Stimulated activated CD8-positive, alpha-beta memory T cell treated with anti-CD3 and anti-CD28 coated beads, Interleukin-12 subunit alpha, Interleukin-12 subunit beta, amount 100 ng/mL, for 24 hours (primary cell): Measurements from ENCODE around the gene PYROXD2.
"Not testable (repeated sequence)": the region's sequence is repeated elsewhere in the genome, so short reads cannot be mapped to it uniquely, and the experiment has no call there.

Source experiments
- DNase-seq: peaks from one replicate; pipeline ENCODE4 v3.0.0-alpha.2; 2020; ENCODE audit errors: extremely low read depth

PYROXD2 gene

DNA sequence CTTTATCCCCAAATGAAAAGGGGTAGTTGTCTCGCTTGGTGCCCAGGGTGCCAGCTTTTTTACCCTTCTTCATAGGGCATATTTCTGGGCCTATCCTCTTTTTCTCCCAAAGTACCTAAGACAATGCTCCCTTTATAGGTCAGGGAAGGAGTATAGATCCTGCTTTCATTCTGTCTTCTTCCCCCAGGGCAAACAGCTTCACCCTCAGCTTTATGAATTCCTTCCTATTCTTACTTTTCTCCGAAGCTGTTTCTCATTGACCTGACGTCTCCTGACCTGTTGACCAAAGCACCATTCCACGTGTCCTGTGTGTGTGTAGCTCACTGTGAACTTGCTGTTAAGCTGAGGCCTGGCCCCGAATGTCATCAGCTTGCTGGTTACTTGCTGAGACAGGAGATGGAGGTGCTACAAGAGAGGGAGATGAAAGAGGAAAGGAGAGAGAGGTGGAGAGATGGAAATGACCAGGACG, 48.9 kb downstream of the PYROXD2 start:
- no peak for DNase-seq

DNA sequence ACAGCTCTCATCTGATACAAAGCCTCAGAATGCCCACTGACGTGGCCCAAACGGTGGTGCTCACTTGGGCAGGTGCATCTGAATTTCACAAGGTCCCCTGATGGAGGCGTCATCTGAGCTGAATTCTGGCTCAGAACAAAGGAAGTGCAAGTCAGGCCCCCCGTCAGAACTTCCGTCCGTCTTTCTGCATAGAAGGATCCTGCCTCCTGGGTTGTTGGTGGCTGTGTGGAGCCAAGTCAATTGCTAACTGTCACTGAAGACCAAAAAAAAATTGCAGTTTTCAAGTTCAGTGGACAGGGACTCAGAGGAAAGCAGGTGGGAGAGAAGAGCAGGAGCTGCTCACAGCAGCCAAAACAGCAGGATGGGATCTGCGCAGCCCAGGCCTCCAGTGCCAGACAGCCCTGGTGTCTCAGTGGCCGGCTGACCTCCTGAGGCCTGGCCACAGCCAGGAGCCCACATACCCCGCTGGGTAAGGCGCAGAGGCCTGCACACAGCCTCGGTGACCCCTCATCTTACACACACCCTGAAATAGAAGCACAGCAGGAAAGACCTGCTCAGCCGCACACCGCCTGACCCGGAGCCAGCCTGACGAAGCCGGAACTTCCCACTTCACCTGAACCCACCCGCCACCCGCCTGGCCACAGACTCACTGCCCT, 49.4 kb downstream of the PYROXD2 start:
- DNase-seq, result no peak

DNA sequence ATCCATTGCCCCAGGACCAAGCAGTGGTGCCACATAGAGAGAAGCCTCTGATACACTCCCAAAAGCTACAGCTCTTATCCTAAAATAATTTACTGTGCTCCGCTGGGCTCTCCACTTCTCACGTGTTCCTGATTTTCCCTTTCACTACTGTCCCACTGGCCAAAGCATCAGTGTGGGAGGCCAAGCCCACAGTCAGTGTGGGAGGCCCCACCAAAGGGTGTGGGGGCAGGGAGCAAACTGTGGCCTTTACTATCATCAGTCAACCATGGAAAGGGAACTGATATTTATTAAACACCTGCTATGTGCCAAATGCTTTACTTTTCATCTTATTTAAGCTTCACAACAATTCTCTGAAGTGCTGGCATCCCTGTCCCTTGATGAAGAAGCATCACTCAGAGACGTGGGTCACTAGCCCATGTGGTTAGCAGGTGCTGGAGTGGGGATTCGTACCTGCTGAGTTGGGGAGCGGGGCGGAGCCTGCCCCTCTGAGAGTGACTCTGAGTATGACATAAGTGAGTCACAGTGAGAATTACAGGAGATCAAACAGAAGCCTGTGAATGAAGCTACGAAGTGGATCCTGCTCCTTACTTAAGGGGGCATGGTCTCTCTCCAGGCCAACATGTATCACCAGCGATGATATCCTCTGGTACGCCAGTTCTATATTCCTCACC, 50.4 kb downstream of the PYROXD2 start:
- DNase-seq, result no peak

GRCh38 chr10:98363220-98363619, 51.8 kb downstream of the PYROXD2 start:
- no peak for DNase-seq

DNA sequence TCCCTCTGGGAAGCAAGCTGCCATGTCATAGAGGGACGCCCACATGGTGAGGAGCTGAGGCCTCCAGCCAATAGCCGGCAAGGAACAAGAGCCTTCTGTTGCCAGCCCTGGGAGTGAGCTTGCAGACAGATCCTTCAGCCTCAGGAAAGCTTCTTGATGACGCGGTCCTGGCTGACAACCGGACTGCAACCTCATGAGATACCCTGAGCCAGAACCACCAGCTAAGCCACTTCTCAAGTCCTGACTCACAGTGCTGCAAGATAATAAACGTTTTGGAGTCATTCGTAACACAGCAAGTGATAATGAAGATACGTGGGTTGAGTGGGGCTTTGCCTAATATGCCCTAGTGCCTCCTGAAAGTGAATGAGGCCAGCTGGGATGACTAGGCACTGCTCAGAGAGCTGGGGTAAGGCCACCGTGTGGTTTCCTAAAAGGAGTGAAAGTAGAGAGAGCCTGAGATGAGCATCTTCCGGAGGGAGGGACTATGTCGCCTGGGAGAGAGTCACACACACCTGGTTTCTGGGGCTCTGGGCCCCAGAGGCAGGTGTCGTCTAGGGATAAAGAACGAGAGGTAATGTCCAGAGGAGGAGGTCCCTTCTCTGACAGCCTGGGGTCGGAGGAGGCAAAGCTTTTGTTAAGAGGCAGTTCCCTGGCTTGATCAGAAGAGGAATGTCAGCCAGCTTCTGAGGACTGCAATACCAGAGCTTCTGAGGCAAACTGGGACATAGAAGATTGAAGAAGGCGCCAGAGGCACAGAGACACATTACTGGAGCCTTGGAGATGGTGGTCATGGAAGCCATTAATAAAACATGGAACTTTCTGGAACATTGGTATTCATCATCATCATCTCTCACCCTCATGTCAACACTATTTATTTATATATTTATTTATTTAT, 53.6 kb downstream of the PYROXD2 start:
- DNase-seq, result no peak

DNA sequence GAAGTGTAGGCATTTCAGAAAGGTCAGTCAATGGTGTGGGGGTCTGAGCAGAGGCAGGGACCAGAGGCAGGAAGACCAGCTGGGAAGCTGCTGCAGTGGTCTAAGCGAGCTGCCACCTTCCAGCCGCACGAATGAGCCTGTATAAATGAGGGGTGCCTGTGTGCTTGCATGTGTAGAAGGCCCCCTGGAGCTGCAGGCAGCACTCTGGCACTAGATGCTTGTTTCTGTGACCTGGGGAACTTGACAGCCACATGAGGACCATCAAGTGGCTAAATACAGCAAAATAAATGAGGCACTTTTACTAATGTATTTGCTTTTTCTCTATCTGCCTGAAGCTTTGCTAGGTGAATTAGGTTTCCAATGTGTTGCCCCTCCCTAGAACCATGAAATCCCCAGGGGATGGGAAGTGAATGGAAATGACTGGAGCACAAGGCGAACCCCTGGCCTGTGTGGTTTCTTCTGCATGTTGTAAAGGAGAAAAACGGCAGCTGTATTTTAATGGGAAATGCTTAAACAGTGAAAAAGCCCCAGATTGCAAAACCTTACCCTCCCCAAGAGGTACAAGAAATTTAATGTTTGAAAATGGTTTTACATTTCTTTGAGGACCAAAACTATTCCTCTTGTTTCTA, 57.7 kb downstream of the PYROXD2 start:
- DNase-seq, result no peak

DNA sequence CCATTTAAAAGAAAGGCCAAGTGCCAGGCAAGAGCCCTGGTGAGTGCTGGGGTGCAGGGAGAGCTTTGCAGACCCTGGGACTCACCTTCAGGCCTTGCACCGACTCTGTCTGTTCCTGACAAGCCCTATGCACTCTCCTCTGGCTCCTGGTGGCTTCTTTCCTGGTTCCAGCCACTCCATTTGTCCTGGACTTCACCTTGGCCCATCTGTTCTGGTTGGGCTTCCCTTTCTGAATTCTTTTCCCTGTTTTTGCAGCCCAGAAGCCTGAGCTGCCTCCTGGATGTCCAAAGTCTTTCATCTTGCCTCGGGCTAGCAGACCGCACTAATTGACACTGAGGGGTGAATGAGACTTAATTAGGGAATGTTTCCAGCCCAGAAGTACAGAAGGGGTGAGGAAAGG, 60.5 kb downstream of the PYROXD2 start:
- DNase-seq, result no peak

GRCh38 chr10:98353170-98353569, 61.8 kb downstream of the PYROXD2 start:
- DNase-seq, result no peak

DNA sequence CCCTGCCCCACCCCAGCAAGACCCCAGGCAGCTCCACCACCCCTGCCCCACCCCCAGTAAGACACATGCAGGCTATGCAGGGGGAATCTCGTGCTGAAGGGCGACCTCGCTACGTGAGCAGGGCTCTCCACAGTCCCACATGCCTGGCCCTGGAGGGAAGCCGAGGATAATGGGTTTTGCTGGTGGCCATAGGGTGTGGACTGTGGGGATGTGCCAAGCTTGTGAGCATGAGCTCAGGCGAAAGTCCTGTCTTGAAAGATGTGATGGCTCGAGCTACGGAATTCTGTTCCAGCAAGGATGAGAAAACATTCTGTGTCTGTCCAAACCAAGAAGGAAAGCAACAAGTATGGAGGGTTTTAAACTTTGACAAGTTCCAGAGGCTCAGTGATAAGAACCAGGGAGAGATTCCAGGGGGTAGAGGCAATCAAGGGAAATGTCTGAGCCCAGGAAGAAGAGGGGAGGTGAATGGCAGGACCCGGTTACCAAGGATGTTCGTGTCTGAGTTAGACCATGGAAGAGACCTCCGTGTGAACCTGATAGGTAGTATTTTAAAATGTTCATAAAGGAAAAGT, 63.1 kb downstream of the PYROXD2 start:
- DNase-seq, result no peak

DNA sequence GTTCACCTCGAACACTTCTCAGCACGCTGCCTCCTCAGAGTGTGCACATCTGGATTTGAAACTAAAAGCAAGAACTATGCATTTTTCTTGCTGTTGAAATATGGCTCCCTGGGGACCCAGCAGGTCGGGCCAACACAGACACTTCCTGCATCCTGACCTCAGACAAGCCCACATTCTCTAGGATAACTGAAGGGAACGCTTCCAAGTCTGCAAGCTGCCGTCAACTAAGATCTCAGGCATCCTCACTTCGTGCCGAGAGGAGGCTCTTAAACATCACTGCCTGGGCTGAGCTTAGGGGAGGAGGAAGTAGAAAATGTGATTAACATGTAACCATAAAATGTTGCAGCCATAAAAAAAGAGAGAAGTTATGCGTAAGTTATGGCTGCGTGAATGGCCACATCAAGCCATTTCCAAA, 65.5 kb downstream of the PYROXD2 start:
- DNase-seq, result no peak

- no peak for DNase-seq
Observed at GRCh38 chr10:98346847-98347246, 68.1 kb downstream of the PYROXD2 start.

- DNase-seq, result no peak
Observed at GRCh38 chr10:98344589-98345038, 70.4 kb downstream of the PYROXD2 start.

DNA sequence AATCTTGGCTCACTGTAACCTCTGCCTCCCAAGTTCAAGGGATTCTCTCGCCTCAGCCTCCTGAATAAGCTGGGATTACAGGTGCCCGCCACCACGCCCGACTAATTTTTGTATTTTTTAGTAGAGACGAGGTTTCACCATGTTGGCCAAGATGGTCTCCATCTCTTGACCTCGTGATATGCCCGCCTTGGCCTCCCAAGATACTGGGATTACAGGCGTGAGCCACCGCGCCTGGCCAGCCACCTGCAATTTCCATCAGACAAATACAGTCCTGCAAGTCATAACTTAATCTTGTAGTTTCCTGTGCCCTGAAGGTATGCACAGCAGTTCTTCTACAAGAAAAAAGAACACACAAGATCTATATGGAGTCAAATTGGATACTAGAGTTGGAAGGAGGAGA, 73.3 kb downstream of the PYROXD2 start:
- DNase-seq, result not testable (repeated sequence)

- no peak for DNase-seq
Observed at GRCh38 chr10:98340940-98341310, 74.1 kb downstream of the PYROXD2 start.

DNA sequence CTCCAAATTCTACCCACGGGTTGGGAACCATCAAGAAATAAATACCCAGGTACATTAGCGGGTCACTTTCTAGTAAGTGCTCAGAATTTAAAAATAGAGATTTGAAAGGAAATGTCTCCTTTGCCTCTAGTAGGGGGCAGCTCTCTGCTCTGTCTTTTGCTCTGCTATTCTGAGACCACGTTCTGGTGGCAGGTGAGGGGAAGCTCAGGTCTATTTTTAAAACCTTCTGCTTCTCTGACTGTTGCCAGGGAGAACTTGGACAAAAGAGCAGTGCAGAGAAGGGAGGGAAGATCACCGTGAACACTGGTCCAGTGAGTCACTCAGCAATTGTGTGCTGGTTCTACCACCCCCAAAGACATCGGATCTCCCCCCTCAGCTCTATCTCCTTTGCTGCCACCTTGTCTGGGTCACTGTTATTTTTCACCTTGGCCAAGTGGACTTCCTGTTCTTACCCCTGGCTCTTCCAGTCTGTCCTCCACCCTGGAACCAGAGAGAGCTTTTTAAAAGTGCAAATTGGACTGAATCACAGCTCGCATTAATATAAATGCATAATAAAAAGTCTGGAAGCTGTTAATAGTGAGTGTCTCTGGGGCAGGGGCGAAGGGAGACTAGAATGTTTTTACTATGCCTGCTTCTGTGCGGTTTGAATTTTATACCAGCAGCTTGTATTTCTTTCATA, 74.6 kb downstream of the PYROXD2 start:
- no peak for DNase-seq

GRCh38 chr10:98339799-98340198, 75.2 kb downstream of the PYROXD2 start:
- DNase-seq, result no peak

- DNase-seq, result no peak
Observed at GRCh38 chr10:98338896-98339295, 76.1 kb downstream of the PYROXD2 start.

DNA sequence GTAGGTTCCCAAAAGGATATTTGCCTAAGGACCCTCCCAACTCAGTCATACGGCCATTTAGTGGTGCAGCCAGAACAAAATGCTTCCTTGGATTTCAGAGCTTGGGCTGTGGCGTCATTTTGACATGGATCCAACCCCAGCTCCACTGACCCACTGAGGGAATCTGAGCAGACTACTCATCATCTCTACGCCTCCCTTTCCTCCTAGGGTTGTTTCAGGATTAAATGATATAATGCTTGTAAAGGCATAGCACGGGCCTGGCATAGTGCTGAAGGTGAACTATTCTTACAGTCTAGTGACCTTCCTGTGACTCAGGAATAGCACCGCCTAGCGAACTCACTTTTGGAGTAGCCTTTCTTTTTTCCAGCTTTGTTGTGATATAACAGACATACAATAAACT, 76.7 kb downstream of the PYROXD2 start:
- no peak for DNase-seq

DNA sequence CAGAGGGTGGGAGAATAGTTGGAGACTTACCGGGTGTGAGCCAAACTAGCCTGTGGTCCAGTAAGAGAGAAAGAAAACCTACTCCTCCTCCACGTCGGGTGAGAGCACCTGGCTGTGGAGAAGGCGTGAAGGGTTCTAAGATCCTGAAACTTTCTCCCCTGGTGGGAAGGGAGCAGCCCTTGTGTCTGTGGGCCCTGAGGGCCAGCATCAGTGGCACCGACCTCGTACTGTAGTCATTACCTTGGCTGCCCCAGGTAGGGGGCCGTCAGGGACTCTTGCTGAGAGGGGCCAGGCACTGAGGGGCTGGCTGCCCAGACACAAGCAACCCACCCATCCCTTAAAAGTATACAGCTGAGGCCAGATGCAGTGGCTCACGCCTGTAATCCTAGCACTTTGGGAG, 77.5 kb downstream of the PYROXD2 start:
- DNase-seq, result no peak
